PC-3 (cell line): ENCODE data around the gene HOXA2. TPM values are rescaled to one million over a fixed set of nuclear protein-coding genes. Genes with fewer than 3 reads are reported as not detected.

ENCODE experiments used
- ATAC-seq: fragments of 200-7000 bp; cut with Tn5 transposase; 2 replicates; pipeline ENCODE4 v1.9.1; 2020; ENCODE audit warnings: mild to moderate bottlenecking, moderate library complexity
- BruUV-seq: library from RNA; stranded (reverse); fragments of 400-500 nt; replicated peaks from 2 replicates; lab custom pipeline; 2021; lab: Mats Ljungman, UMichigan
- CTCF ChIA-PET: fragments of 300-600 bp; sonication (Branson Sonifier 250); formaldehyde crosslinking; loops from one replicate; lab custom pipeline; 2022; ENCODE audit warnings: antibody characterized with exemption; lab: Charles Lee
- POLR2A ChIA-PET: fragments of 300-600 bp; sonication (Branson Sonifier 250); formaldehyde crosslinking; loops from one replicate; lab custom pipeline; 2022; ENCODE audit warnings: antibody characterized with exemption; ENCODE audit not compliant: unreplicated experiment; lab: Charles Lee
- DNase-seq: peaks from one replicate; pipeline ENCODE4 v3.0.0-alpha.2; 2015
- H2AFZ ChIP-seq: fragments of 300-600 bp; sonication (generic); 2 replicates; pipeline ENCODE4 v1.6.0; 2016; ENCODE audit warnings: antibody characterized with exemption, low read length
- H3F3A ChIP-seq: fragments of 300-600 bp; sonication (generic); one replicate; pipeline ENCODE4 v1.6.0; 2017; ENCODE audit warnings: antibody characterized with exemption, low read length, control low read depth, mild to moderate bottlenecking; ENCODE audit not compliant: unreplicated experiment
- H3K27ac ChIP-seq: fragments of 300-600 bp; sonication (generic); 2 replicates; pipeline ENCODE4 v1.5.1; 2016; ENCODE audit warnings: mild to moderate bottlenecking, low read length
- H3K27me3 ChIP-seq: fragments of 300-600 bp; sonication (generic); 2 replicates; pipeline ENCODE4 v1.6.1; 2016; ENCODE audit warnings: low read length, mixed read lengths
- H3K36me3 ChIP-seq: fragments of 300-600 bp; sonication (generic); 2 replicates; pipeline ENCODE4 v1.6.1; 2016; ENCODE audit warnings: low read depth, mixed run types, low read length, mixed read lengths
- H3K4me1 ChIP-seq: fragments of 300-600 bp; sonication (generic); 2 replicates; pipeline ENCODE4 v1.5.1; 2016; ENCODE audit warnings: low read length; ENCODE audit not compliant: insufficient read depth
- H3K4me2 ChIP-seq: fragments of 300-600 bp; sonication (generic); 2 replicates; pipeline ENCODE4 v1.6.0; 2016; ENCODE audit warnings: low read length
- H3K4me3 ChIP-seq: fragments of 300-600 bp; sonication (generic); 2 replicates; pipeline ENCODE4 v1.5.1; 2016; ENCODE audit warnings: mild to moderate bottlenecking, low read length, mixed read lengths
- H3K79me2 ChIP-seq: fragments of 300-600 bp; sonication (generic); 2 replicates; pipeline ENCODE4 v1.6.1; 2017; ENCODE audit warnings: low read length, mixed read lengths
- H3K9ac ChIP-seq: fragments of 300-600 bp; sonication (generic); 2 replicates; pipeline ENCODE4 v1.6.0; 2016; ENCODE audit warnings: mild to moderate bottlenecking, low read length
- H3K9me2 ChIP-seq: fragments of 300-600 bp; sonication (generic); replicated peaks from 2 replicates; pipeline ENCODE4 v1.6.1; 2016; ENCODE audit warnings: mixed run types, low read length, mixed read lengths
- H3K9me3 ChIP-seq: fragments of 300-600 bp; sonication (generic); 2 replicates; pipeline ENCODE4 v1.6.1; 2016; ENCODE audit warnings: low read length, mixed read lengths
- H4K20me1 ChIP-seq: fragments of 300-600 bp; sonication (generic); 2 replicates; pipeline ENCODE4 v1.6.1; 2016; ENCODE audit warnings: low read length, mixed read lengths
- CTCF ChIP-seq: fragments of 300-600 bp; sonication (generic); conservative IDR thresholded peaks from 2 replicates; pipeline ENCODE4 v1.5.1; 2017; ENCODE audit warnings: antibody characterized with exemption, low read depth, mild to moderate bottlenecking, low read length
- EZH2 ChIP-seq: fragments of 300-600 bp; sonication (generic); IDR thresholded peaks from one replicate; pipeline ENCODE4 v1.6.1; 2017; ENCODE audit warnings: antibody characterized with exemption, mild to moderate bottlenecking, low read length; ENCODE audit not compliant: unreplicated experiment
- EZH2phosphoT487 ChIP-seq: fragments of 300-600 bp; sonication (generic); IDR thresholded peaks from 2 replicates; pipeline ENCODE4 v1.6.1; 2018; ENCODE audit warnings: mild to moderate bottlenecking, antibody characterized with exemption, low read length, borderline replicate concordance
- intact Hi-C: fragments of 100-400 bp; cut with micrococcal nuclease; formaldehyde crosslinking; loops from 2 replicates; pipeline ENCODE4 v1.9.0; 2023
- total RNA-seq: library from RNA; depleted of rRNA; stranded (reverse); fragments of >200 nt; gene quantifications from 2 replicates; pipeline ENCODE4 v1.2.3, GENCODE V29; 2014

Gene HOXA2
- total RNA-seq, 1 experiment from 2014 or later: 0.07 TPM

DNA sequence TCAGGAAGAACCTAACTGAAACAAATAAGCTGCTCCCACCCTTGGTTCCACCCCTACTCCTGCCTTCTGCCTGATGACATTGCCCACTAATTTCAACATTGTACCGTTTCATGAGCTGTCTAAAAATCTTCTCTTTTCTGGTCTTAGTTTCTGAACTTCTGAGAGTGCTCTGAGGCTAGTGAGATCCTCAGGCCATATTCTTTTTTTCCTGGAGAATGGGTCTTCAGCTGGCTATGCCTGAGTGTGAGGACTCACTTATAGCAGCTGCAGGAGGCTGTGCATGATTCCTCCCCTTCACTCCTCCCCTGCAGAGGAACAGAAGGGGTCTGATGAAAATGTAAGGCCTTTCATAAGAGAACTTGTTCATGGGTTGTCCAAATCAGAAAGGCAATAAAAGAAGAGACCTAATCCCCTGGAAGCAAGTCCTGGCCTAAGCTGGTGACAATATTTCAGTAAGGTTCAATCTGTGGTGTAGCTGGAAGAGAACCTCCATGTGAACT is 17.0 kb upstream of the HOXA2 start:
- no peak overlapping the region for H3K4me3 ChIP-seq
- no peak overlapping the region for H2AFZ ChIP-seq
- TF ChIP-seq CTCF (no peak), EZH2phosphoT487 (no peak), EZH2 (no peak)
- no peaks in the 10 kb centered on the region for H4K20me1 ChIP-seq
- DNase-seq: no peak
- intact Hi-C loops: no loop called here
- H3K79me2 ChIP-seq: peaks cover 49% of the 10 kb centered on the region
- no peaks in the 10 kb centered on the region for H3K9me3 ChIP-seq
- no peaks in the 10 kb centered on the region; the same call in 1 of the 2 replicates for H3K36me3 ChIP-seq
- no peaks in the 10 kb centered on the region for H3K27me3 ChIP-seq
- no peak overlapping the region for H3K9ac ChIP-seq
- H3K4me1 ChIP-seq: peaks cover 20% of the 10 kb centered on the region
- peaks cover 3% of the 10 kb centered on the region for H3F3A ChIP-seq
- H3K4me2 ChIP-seq: no peak overlapping the region
- H3K27ac ChIP-seq: no peak overlapping the region
- H3K9me2 ChIP-seq: no peaks in the 10 kb centered on the region
- CTCF ChIA-PET: no interaction called here
- ATAC-seq: no peak
- POLR2A ChIA-PET: interaction anchor here (0.5 kb wide), 1 partner anchor 21 kb away, joined by 4 read pairs; no protein-coding TSS in a partner anchor
- no TSS peak for BruUV-seq

DNA sequence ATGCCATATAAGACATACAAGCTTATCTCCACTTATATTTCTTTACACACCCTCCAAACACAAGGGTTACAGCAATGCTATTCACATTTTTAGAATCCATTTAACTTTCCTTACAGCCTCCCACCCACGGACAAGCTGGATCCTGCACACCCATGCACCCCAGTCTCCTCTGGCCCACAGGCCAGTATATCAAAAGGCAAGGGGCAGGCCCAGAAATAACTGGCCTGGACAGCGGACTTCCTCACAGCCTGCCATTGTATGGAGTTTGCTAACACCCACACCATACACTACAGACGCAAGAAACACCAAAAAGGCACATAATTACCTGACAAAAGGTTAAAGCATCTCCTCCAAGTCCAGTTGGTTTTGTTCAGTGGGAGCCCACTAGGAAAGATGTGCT is 16.1 kb upstream of the HOXA2 start:
- Histone ChIP-seq H3K9ac (no peak overlapping the region), H3F3A (peaks cover 3% of the 10 kb centered on the region), H3K79me2 (peaks cover 54% of the 10 kb centered on the region), H3K9me2 (no peaks in the 10 kb centered on the region), H3K4me2 (no peak overlapping the region), H3K27me3 (no peaks in the 10 kb centered on the region), H3K4me1 (peaks cover 23% of the 10 kb centered on the region), H3K36me3 (no peaks in the 10 kb centered on the region; the same call in 1 of the 2 replicates), H3K27ac (no peak overlapping the region), H3K4me3 (no peak overlapping the region), H3K9me3 (no peaks in the 10 kb centered on the region), H4K20me1 (no peaks in the 10 kb centered on the region), H2AFZ (no peak overlapping the region)
- POLR2A ChIA-PET: no interaction called here
- BruUV-seq: no TSS peak
- CTCF ChIA-PET: no interaction called here
- intact Hi-C loops: no loop called here
- ATAC-seq (no peak), DNase-seq (no peak)
- TF ChIP-seq EZH2 (no peak), EZH2phosphoT487 (no peak), CTCF (no peak)

- Histone ChIP-seq H3K9ac (no peak overlapping the region), H3K4me2 (no peak overlapping the region), H3K4me1 (peaks cover 23% of the 10 kb centered on the region), H3K9me2 (no peaks in the 10 kb centered on the region), H3K9me3 (no peaks in the 10 kb centered on the region), H2AFZ (no peak overlapping the region), H3K27me3 (no peaks in the 10 kb centered on the region), H3K27ac (no peak overlapping the region), H3F3A (peaks cover 3% of the 10 kb centered on the region), H3K36me3 (no peaks in the 10 kb centered on the region; the same call in 1 of the 2 replicates), H4K20me1 (no peaks in the 10 kb centered on the region), H3K79me2 (peaks cover 60% of the 10 kb centered on the region), H3K4me3 (no peak overlapping the region)
- CTCF ChIA-PET: no interaction called here
- intact Hi-C loops: no loop called here
- TF ChIP-seq EZH2phosphoT487 (no peak), CTCF (no peak), EZH2 (no peak)
- ATAC-seq (no peak), DNase-seq (no peak)
- no TSS peak for BruUV-seq
- POLR2A ChIA-PET: no interaction called here
Measured at GRCh38 chr7:27117887-27118491, 15.5 kb upstream of the HOXA2 start.
